NCI-H2171 (cell line): ENCODE data around the gene PAK4.
"Not testable (repeated sequence)": the region's sequence is repeated elsewhere in the genome, so short reads cannot be mapped to it uniquely, and the experiment has no call there.

Experiments
- DNase-seq: peaks from one replicate; lab custom pipeline; 2025; lab: John Stamatoyannopoulos, UW

PAK4 gene

GRCh38 chr19:39100500-39101166 lies 25.0 kb upstream of the PAK4 start:
- DNase-seq = no peak

- no peak for DNase-seq
Observed at GRCh38 chr19:39103151-39103550, 22.4 kb upstream of the PAK4 start.

GRCh38 chr19:39104186-39104596 lies 21.4 kb upstream of the PAK4 start:
- peak; percentile 48 for DNase-seq

- DNase-seq = no peak
Observed at GRCh38 chr19:39106194-39106593, 19.4 kb upstream of the PAK4 start.

- no peak for DNase-seq
Observed at GRCh38 chr19:39109641-39110040, 15.9 kb upstream of the PAK4 start.

GRCh38 chr19:39110263-39110967 lies 15.2 kb upstream of the PAK4 start:
- peak; percentile 72 for DNase-seq

- no peak for DNase-seq
Observed at GRCh38 chr19:39111593-39112199, 13.9 kb upstream of the PAK4 start.

GRCh38 chr19:39112338-39112890 lies 13.2 kb upstream of the PAK4 start:
- no peak for DNase-seq

- DNase-seq = no peak
Observed at GRCh38 chr19:39113199-39113598, 12.4 kb upstream of the PAK4 start.

- no peak for DNase-seq
Observed at GRCh38 chr19:39115105-39115847, 10.3 kb upstream of the PAK4 start.

GRCh38 chr19:39117023-39117422 lies 8.6 kb upstream of the PAK4 start:
- not testable (repeated sequence) for DNase-seq

- no peak for DNase-seq
Observed at GRCh38 chr19:39119830-39120229, 5.8 kb upstream of the PAK4 start.

GRCh38 chr19:39122934-39123731 lies 2.5 kb upstream of the PAK4 start:
- no peak for DNase-seq

GRCh38 chr19:39124136-39124764 lies 1.3 kb upstream of the PAK4 start:
- DNase-seq = no peak

- no peak for DNase-seq
Observed at GRCh38 chr19:39125199-39125553, 410 bp upstream of the PAK4 start.

GRCh38 chr19:39126312-39127187 lies 964 bp downstream of the PAK4 start:
- DNase-seq = no peak

- DNase-seq = no peak
Observed at GRCh38 chr19:39127812-39128515, 2.4 kb downstream of the PAK4 start.

- no peak for DNase-seq
Observed at GRCh38 chr19:39128516-39129079, 3.0 kb downstream of the PAK4 start.

GRCh38 chr19:39129116-39129515 lies 3.5 kb downstream of the PAK4 start:
- DNase-seq = no peak
